A204.1 (cell line): Measurements from ENCODE around the gene HID1.
"Not testable (repeated sequence)": the region's sequence is repeated elsewhere in the genome, so short reads cannot be mapped to it uniquely, and the experiment has no call there.

Source experiments
- FAIRE-seq: peaks from 2 replicates; lab custom pipeline; 2012; peaks lifted over from hg19 to GRCh38; lab: Jason Lieb, UNC

HID1 gene

GRCh38 chr17:74970395-74970794, 2.2 kb downstream of the HID1 start:
- FAIRE-seq, result no peak

- not testable (repeated sequence) for FAIRE-seq
Observed at GRCh38 chr17:74969501-74969900, 3.1 kb downstream of the HID1 start.

DNA sequence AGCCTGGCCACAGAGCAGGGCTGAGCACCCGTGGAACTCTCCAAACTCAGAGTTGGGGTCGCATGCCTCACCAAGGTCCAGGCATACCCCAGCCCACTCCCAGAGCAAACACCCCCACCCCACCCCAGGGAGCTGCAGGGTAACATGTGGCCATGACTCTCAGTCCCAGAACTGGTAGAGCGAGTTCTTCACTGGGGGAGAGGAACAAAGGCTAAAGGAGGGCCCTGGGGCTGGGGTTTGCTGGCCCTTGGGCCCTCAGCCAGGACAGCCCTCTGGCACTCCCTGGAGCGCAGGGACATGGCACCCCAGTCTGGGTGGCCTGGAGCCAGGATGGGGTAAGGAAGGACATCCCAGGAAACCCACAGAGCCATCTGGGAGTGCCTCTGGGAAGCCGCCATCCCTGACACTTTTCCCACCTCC, 4.2 kb downstream of the HID1 start:
- FAIRE-seq, result no peak

- no peak for FAIRE-seq
Observed at GRCh38 chr17:74964988-74965622, 7.5 kb downstream of the HID1 start.

- FAIRE-seq, result no peak
Observed at GRCh38 chr17:74964246-74964761, 8.3 kb downstream of the HID1 start.

DNA sequence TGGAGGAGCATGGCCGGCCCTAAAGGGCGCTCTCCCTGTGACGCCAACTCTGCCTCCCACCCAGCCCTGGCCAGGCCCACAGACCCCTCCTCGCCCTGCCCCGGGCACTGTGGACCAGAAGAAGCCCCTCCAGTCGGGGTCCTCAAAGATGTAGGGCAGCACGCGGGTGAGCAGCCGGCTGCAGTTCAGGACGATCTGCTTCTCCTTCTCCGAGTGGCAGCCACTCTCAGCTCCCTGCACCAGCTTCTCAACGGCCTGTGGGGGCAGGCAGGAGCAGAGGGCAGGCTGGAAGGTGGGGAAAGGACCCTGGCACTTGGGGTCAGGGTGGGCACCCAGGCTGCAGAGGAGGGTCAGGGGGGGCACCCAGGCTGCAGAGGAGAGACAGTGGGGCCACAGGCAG, 8.9 kb downstream of the HID1 start:
- no peak for FAIRE-seq

DNA sequence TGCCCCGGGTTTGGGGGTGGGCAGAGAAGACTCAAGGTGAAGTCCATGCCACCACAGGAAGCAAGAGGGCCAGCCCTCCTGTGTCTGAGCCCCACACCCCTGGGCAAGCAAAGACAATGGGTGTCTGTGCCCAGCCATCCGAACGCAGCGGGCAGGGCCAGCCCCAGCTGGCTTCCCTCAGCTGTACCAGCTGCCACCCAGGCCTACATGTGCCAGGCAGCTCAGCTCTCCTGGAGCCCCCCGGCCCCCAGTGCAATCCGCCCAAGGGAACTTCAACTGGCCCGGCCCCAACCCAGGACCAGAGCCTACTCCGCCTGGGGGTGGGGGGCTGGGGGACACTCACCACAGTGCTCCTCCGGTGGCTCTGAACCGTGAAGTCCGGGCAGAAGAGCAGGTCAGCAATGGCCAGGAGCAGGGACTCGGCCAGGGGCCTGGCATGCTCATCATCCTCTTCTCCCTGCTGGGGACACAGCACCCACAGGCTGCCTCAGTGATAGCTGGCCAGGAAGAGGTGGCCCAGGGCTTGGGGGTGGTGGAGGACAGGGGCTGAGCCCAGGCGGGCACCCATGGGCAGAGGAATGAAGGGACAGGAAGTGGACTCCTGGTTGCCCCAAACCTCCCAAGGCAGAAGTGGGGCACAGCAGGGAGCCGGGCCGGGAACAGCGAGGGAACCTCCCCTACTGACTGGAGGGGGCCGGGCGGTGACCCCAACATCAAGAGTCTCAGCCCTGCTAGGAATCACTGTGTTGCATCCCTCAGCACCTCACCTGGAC, 9.8 kb downstream of the HID1 start:
- no peak for FAIRE-seq

DNA sequence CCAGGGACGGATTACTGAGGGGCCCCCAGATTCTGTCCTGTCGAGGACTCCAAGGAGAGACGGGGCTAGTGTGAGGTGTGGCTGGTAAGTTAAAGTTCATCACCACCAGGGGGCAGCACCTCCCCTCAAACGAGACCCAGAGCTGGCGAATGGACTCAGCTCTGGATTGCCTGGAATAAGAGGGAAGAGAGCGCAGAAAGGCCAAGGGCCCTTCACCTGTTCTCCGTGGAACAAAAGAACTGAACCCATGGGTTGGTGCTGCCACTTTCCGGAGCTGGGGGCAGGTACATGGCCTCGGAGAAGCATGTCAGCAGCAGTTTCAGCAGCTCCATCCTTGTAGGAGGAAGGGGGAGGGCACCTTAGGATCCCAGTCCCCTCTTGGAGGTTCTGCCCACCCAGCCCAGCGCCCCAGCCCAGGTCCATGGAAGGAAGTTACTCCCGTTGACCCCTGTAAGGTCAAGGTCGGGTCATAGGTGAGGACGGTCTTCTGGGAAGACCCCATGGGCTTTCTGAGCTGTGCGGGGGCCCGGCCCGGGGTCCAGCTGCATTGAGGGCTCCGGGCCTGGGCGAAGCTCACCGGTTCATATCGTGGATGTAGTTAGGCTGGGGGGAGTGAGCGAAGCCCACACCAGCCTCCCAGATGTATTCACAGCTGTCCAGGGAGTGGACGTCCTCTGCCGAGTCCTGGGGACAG, 10.8 kb downstream of the HID1 start:
- FAIRE-seq, result peak; percentile 66

- no peak for FAIRE-seq
Observed at GRCh38 chr17:74960570-74961342, 11.8 kb downstream of the HID1 start.

GRCh38 chr17:74959826-74960515, 12.6 kb downstream of the HID1 start:
- no peak for FAIRE-seq

DNA sequence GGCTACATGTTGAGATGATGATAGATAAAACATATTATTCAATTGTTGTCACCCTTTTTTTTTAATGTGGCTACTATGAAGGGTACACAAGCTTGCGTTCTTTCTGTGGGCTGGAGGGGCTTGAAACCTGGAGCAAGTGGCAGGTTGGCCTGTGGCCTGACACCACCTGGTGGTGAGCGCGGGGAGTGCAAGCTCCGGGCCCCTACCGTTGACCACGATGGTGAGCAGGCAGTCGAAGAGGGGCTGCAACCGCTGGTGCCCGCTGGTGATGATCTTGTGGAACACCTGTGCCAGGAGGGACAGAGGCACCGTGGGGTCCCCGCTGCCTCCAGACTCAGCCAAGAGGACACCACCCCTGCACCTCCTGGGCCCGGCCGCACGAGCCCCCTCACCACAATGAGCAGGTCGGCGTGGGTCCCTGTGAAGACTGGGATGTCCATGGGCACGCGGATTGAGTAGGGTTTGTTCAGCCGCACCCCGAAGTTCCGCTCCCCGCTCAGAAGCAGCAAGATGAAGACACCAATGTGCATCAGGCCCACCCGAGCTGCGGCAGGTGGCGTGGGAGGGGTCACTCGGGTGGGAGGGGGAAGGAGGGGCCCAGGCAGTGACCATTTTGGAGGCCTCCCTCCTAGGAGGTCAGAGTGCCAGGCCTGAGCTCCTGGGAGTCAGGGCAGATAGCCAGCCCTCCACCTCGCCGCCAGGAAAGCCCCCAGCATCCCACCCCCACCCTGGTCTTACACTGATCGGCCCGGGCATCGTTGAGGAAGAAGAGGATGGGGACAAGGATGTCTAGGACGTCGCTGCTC, 14.4 kb downstream of the HID1 start:
- FAIRE-seq, result no peak

DNA sequence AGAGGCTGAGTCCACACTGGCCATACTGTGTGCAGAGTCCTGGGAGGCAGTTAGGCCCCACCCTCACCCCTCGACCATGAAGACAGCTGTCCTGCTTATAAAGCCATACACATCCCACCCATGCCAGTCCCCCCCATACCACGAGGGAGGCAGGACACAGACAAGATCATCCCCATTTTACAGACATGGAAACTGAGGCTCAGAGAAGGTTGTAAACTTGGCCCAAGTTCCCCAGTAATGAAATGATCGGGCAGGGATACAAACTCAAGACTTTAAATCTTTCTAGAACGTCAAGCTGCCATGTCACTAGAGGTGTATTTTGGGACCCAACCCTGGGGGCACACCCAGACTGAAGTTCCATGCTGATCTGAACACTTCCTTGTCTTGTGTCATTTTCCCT, 16.5 kb downstream of the HID1 start:
- no peak for FAIRE-seq

GRCh38 chr17:74954665-74955421, 17.7 kb downstream of the HID1 start:
- FAIRE-seq, result no peak

DNA sequence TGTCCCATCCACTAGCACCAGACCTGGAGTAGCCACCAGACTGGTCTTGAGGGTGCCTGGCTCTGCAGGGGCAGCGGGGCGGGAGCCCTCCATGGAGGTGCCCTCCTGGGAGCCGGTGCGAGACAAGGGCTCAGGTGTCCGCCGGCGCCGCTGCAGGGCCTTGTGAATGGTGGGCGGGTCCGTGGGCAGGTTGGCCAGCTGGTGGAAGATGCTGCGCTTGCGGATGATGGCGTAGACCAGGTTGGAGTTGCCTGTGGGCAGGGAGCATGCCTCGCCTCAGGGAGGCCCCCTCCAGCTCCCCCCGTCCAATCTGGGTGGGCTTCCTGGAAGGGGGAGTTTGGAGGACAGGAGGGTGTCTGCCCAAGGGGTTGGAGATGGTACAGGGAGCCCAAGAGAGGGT, 18.4 kb downstream of the HID1 start:
- FAIRE-seq, result no peak

DNA sequence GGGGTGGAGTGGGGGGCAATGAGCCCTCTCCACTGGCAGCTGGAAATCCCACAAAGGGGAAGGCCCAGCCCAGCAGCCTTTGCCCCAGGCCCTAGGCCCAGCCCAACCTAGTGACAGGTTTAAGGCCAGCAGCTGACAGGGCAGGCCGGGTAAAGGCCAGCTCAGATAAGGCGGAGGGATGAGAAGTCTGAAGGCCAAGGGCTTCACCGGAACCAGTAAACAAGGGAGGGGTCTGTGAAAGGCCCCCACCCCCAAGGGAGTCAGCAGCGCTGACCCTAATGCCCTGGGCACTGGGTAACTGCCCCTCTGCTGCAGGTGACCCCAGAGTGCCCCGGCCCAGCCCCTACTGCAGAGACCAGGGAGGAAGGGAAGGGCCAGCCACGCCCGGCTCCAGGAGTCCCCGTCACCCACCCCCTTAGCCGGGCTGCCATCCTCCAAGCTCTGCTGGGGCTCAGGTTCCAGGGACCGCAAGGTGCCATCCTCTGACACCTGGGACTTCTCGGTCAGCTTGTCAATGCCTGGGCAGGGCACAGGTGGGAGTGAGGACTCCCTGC, 19.3 kb downstream of the HID1 start:
- FAIRE-seq, result no peak

- no peak for FAIRE-seq
Observed at GRCh38 chr17:74952431-74953133, 20.0 kb downstream of the HID1 start.

- FAIRE-seq, result no peak
Observed at GRCh38 chr17:74951680-74952421, 20.7 kb downstream of the HID1 start.

DNA sequence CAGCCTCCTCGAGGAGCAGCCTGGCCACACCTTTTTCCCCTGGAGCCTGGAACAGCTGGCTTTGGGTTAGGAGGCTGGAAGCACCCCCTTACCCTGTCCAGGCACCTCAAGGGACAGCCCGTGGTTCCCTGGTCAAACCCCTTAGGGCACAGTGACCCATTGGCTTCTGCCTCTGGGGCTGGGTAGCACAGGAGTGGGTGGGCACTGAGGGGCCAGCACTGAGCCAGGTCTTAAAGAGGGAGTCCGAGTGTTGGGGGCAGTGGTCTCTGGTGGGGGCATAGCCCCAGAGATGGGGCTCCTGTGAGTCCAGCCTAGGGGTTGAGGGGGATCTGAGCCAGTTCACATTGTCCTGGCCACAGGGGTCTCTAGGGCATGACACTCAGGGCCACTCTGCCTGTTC, 21.5 kb downstream of the HID1 start:
- FAIRE-seq, result no peak
